GM23338 (cell line): ENCODE results near the gene PIGU. TPM values are rescaled to one million over a fixed set of nuclear protein-coding genes. Genes with fewer than 3 reads are reported as not detected.

Experiments
- ATAC-seq: fragments of 200-7000 bp; cut with Tn5 transposase; 3 replicates; pipeline ENCODE4 v1.9.1; 2020
- DNase-seq: peaks from one replicate; pipeline ENCODE4 v3.0.0-alpha.2; 2015; ENCODE audit warnings: low spot score
- H2AFZ ChIP-seq: fragments of 200-600 bp; sonication (generic); 2 replicates; pipeline ENCODE4 v1.8.0; 2016; ENCODE audit warnings: antibody characterized with exemption, mild to moderate bottlenecking, moderate library complexity
- H3F3A ChIP-seq: fragments of 200-600 bp; sonication (generic); replicated peaks from 2 replicates; pipeline ENCODE4 v1.8.0; 2017; ENCODE audit warnings: antibody characterized with exemption, mixed run types, low read depth
- H3K27ac ChIP-seq: fragments of 200-600 bp; sonication (generic); 2 replicates; pipeline ENCODE4 v1.6.1; 2016; ENCODE audit warnings: low read depth
- H3K27me3 ChIP-seq: fragments of 200-600 bp; sonication (generic); 2 replicates; pipeline ENCODE4 v1.8.0; 2016; ENCODE audit warnings: mild to moderate bottlenecking, mixed run types, moderate library complexity; ENCODE audit not compliant: insufficient read depth
- H3K36me3 ChIP-seq: fragments of 200-600 bp; sonication (generic); 2 replicates; pipeline ENCODE4 v1.8.0; 2016; ENCODE audit warnings: mild to moderate bottlenecking; ENCODE audit not compliant: insufficient read depth
- H3K4me1 ChIP-seq: fragments of 200-600 bp; sonication (generic); 2 replicates; pipeline ENCODE4 v1.8.0; 2016; ENCODE audit warnings: mild to moderate bottlenecking, moderate library complexity; ENCODE audit not compliant: insufficient read depth
- H3K4me2 ChIP-seq: fragments of 200-600 bp; sonication (generic); 2 replicates; pipeline ENCODE4 v1.7.1; 2017; ENCODE audit warnings: mixed run types
- H3K4me3 ChIP-seq: fragments of 200-600 bp; sonication (generic); 2 replicates; pipeline ENCODE4 v1.6.1; 2016; ENCODE audit warnings: mixed run types
- H3K79me2 ChIP-seq: fragments of 200-600 bp; sonication (generic); replicated peaks from 2 replicates; pipeline ENCODE4 v1.8.0; 2017; ENCODE audit warnings: mild to moderate bottlenecking; ENCODE audit not compliant: insufficient read depth
- H3K9me2 ChIP-seq: fragments of 200-600 bp; sonication (generic); 2 replicates; pipeline ENCODE4 v1.8.0; 2017; ENCODE audit not compliant: insufficient read depth
- H4K20me1 ChIP-seq: fragments of 200-600 bp; sonication (generic); replicated peaks from 2 replicates; pipeline ENCODE4 v1.8.0; 2017; ENCODE audit warnings: mild to moderate bottlenecking; ENCODE audit not compliant: insufficient read depth
- H3K27ac Mint-ChIP-seq: 2 replicates; pipeline ENCODE4 v1.8.0; 2020; ENCODE audit warnings: inconsistent platforms, mild to moderate bottlenecking, moderate library complexity, mixed read lengths
- H3K27me3 Mint-ChIP-seq: 3 replicates; pipeline ENCODE4 v1.8.0; 2022; ENCODE audit warnings: low read depth, mild to moderate bottlenecking, moderate library complexity, mixed read lengths, inconsistent platforms; ENCODE audit not compliant: insufficient read depth, poor library complexity
- H3K36me3 Mint-ChIP-seq: 3 replicates; pipeline ENCODE4 v1.8.0; 2021; ENCODE audit warnings: low read depth, mild to moderate bottlenecking, inconsistent platforms, moderate library complexity, mixed read lengths
- H3K4me1 Mint-ChIP-seq: 3 replicates; pipeline ENCODE4 v1.8.0; 2020; ENCODE audit warnings: mild to moderate bottlenecking, inconsistent platforms, mixed read lengths
- H3K4me3 Mint-ChIP-seq: 3 replicates; pipeline ENCODE4 v1.8.0; 2021; ENCODE audit warnings: moderate library complexity, mild to moderate bottlenecking, inconsistent platforms, mixed read lengths
- H3K9me3 Mint-ChIP-seq: 3 replicates; pipeline ENCODE4 v1.8.0; 2020; ENCODE audit warnings: moderate library complexity, mild to moderate bottlenecking, inconsistent platforms, mixed read lengths
- CREB1 ChIP-seq: fragments of 250-450 bp; sonication (Bioruptor Pico); IDR thresholded peaks from 2 replicates; pipeline ENCODE4 v1.5.0; 2020; ENCODE audit warnings: low read depth, mild to moderate bottlenecking, moderate library complexity
- ETS1 ChIP-seq: IDR thresholded peaks from 2 replicates; pipeline ENCODE4 v1.6.1; 2016; ENCODE audit warnings: antibody characterized with exemption
- EZH2 ChIP-seq: fragments of 200-600 bp; sonication (generic); IDR thresholded peaks from one replicate; pipeline ENCODE4 v1.8.0; 2017; ENCODE audit warnings: antibody characterized with exemption, mild to moderate bottlenecking, low read depth; ENCODE audit not compliant: unreplicated experiment
- EZH2phosphoT487 ChIP-seq: fragments of 200-600 bp; sonication (generic); IDR thresholded peaks from one replicate; pipeline ENCODE4 v1.8.1; 2018; ENCODE audit warnings: antibody characterized with exemption; ENCODE audit not compliant: unreplicated experiment
- JUNB ChIP-seq: IDR thresholded peaks from one replicate; pipeline ENCODE4 v1.6.1; 2016; ENCODE audit warnings: antibody characterized with exemption; ENCODE audit not compliant: unreplicated experiment
- NANOG ChIP-seq: IDR thresholded peaks from 2 replicates; pipeline ENCODE4 v1.6.1; 2016; ENCODE audit warnings: antibody characterized with exemption, borderline replicate concordance
- POLR2AphosphoS5 ChIP-seq: IDR thresholded peaks from 2 replicates; pipeline ENCODE4 v1.6.1; 2016; ENCODE audit warnings: antibody characterized with exemption, low read depth
- REST ChIP-seq: IDR thresholded peaks from one replicate; pipeline ENCODE4 v1.6.1; 2018; ENCODE audit warnings: antibody characterized with exemption; ENCODE audit not compliant: unreplicated experiment
- STAT1 ChIP-seq: IDR thresholded peaks from one replicate; pipeline ENCODE4 v1.6.1; 2016; ENCODE audit warnings: antibody characterized with exemption; ENCODE audit not compliant: unreplicated experiment
- ZNF114 ChIP-seq: fragments of 250-450 bp; sonication (Bioruptor Pico); IDR thresholded peaks from 2 replicates; pipeline ENCODE4 v1.5.0; 2020; ENCODE audit warnings: mild to moderate bottlenecking, moderate library complexity
- ZNF331 ChIP-seq: fragments of 250-450 bp; sonication (Bioruptor Pico); IDR thresholded peaks from 2 replicates; pipeline ENCODE4 v1.5.0; 2020; ENCODE audit warnings: low read depth, mild to moderate bottlenecking, moderate library complexity
- polyA plus RNA-seq: library from polyadenylated mRNA; unstranded; fragments of >200 nt; fragmentation: Nextera tagmentation; extraction: Ambion mirVana; gene quantifications from 2 replicates; pipeline ENCODE4 v1.2.1, GENCODE V29; 2016
- total RNA-seq: library from RNA; depleted of rRNA; stranded (reverse); fragments of >200 nt; shearing (Covaris generic); gene quantifications from 2 replicates; pipeline ENCODE4 v1.2.3, GENCODE V29; 2014
- TF ChIP-seq, protein P1 (sequence below), 2 experiments: fragments of 200-600 bp in 1 of 2; sonication (generic) in 1 of 2; conservative IDR thresholded peaks; 2 replicates each; pipeline versions ENCODE4 v1.5.1 to v1.6.1; 2016 to 2017; ENCODE audit warnings: antibody characterized with exemption in 2 of 2, low read depth in 2 of 2, mild to moderate bottlenecking in 2 of 2, moderate library complexity in 1 of 2
- TF ChIP-seq, protein P2 (sequence below): fragments of 250-450 bp; sonication (Bioruptor Pico); IDR thresholded peaks from 2 replicates; pipeline ENCODE4 v1.5.0; 2020; ENCODE audit warnings: mild to moderate bottlenecking, moderate library complexity

The PIGU gene
- total and polyA plus RNA-seq, 2 experiments from 2014 or later: 24.3 to 28.9 TPM

DNA sequence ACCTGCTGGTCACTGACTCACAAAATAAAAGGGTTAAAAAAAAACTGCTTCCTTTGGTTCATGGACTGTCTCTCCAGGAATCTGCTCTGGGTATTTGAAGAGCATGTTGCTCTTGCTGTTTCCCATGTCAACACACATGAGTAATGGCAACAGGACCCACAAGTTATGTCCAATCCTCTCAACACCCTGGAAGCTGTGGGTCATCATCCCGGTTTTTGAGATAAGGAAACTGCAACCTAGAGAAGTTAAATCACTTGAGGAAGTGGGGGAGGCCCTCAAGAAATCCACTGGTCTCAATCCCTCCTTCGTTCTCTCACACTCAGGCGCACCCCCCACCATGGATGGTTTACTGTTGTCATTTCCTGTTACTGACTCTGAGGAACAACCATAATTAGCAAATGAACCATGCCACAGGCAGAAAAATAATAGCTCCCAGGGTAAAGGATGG, 106.0 kb downstream of the PIGU start:
- H3K27ac ChIP-seq: 0 out of 2 replicates have a peak overlapping the region, but pooled peaks have one; percentile 66
- no peaks in the 10 kb centered on the region for H4K20me1 ChIP-seq
- TF ChIP-seq EZH2phosphoT487 (no peak), JUNB (no peak), REST (no peak), ETS1 (no peak), NANOG (no peak), ZNF114 (CRISPR knock-in tag) (no peak), EZH2 (no peak), ZNF331 (no peak), POLR2AphosphoS5 (no peak), CREB1 (CRISPR knock-in tag) (no peak), STAT1 (no peak)
- TF ChIP-seq, protein P1, sequence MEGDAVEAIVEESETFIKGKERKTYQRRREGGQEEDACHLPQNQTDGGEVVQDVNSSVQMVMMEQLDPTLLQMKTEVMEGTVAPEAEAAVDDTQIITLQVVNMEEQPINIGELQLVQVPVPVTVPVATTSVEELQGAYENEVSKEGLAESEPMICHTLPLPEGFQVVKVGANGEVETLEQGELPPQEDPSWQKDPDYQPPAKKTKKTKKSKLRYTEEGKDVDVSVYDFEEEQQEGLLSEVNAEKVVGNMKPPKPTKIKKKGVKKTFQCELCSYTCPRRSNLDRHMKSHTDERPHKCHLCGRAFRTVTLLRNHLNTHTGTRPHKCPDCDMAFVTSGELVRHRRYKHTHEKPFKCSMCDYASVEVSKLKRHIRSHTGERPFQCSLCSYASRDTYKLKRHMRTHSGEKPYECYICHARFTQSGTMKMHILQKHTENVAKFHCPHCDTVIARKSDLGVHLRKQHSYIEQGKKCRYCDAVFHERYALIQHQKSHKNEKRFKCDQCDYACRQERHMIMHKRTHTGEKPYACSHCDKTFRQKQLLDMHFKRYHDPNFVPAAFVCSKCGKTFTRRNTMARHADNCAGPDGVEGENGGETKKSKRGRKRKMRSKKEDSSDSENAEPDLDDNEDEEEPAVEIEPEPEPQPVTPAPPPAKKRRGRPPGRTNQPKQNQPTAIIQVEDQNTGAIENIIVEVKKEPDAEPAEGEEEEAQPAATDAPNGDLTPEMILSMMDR (conservative IDR thresholded peaks at IDR 0.05; ENCODE audit: low read depth in 2 of 2): no peak
- TF ChIP-seq, protein P2, sequence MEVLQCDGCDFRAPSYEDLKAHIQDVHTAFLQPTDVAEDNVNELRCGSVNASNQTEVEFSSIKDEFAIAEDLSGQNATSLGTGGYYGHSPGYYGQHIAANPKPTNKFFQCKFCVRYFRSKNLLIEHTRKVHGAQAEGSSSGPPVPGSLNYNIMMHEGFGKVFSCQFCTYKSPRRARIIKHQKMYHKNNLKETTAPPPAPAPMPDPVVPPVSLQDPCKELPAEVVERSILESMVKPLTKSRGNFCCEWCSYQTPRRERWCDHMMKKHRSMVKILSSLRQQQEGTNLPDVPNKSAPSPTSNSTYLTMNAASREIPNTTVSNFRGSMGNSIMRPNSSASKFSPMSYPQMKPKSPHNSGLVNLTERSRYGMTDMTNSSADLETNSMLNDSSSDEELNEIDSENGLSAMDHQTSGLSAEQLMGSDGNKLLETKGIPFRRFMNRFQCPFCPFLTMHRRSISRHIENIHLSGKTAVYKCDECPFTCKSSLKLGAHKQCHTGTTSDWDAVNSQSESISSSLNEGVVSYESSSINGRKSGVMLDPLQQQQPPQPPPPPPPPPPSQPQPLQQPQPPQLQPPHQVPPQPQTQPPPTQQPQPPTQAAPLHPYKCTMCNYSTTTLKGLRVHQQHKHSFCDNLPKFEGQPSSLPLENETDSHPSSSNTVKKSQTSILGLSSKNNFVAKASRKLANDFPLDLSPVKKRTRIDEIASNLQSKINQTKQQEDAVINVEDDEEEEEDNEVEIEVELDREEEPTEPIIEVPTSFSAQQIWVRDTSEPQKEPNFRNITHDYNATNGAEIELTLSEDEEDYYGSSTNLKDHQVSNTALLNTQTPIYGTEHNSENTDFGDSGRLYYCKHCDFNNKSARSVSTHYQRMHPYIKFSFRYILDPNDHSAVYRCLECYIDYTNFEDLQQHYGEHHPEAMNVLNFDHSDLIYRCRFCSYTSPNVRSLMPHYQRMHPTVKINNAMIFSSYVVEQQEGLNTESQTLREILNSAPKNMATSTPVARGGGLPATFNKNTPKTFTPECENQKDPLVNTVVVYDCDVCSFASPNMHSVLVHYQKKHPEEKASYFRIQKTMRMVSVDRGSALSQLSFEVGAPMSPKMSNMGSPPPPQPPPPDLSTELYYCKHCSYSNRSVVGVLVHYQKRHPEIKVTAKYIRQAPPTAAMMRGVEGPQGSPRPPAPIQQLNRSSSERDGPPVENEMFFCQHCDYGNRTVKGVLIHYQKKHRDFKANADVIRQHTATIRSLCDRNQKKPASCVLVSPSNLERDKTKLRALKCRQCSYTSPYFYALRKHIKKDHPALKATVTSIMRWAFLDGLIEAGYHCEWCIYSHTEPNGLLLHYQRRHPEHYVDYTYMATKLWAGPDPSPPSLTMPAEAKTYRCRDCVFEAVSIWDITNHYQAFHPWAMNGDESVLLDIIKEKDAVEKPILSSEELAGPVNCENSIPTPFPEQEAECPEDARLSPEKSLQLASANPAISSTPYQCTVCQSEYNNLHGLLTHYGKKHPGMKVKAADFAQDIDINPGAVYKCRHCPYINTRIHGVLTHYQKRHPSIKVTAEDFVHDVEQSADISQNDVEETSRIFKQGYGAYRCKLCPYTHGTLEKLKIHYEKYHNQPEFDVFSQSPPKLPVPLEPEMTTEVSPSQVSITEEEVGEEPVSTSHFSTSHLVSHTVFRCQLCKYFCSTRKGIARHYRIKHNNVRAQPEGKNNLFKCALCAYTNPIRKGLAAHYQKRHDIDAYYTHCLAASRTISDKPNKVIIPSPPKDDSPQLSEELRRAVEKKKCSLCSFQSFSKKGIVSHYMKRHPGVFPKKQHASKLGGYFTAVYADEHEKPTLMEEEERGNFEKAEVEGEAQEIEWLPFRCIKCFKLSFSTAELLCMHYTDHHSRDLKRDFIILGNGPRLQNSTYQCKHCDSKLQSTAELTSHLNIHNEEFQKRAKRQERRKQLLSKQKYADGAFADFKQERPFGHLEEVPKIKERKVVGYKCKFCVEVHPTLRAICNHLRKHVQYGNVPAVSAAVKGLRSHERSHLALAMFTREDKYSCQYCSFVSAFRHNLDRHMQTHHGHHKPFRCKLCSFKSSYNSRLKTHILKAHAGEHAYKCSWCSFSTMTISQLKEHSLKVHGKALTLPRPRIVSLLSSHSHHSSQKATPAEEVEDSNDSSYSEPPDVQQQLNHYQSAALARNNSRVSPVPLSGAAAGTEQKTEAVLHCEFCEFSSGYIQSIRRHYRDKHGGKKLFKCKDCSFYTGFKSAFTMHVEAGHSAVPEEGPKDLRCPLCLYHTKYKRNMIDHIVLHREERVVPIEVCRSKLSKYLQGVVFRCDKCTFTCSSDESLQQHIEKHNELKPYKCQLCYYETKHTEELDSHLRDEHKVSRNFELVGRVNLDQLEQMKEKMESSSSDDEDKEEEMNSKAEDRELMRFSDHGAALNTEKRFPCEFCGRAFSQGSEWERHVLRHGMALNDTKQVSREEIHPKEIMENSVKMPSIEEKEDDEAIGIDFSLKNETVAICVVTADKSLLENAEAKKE: no peak
- H3K79me2 ChIP-seq: no peaks in the 10 kb centered on the region
- H3K9me2 ChIP-seq: no peaks in the 10 kb centered on the region
- no peak overlapping the region for H3K4me3 Mint-ChIP-seq
- H2AFZ ChIP-seq: no peak overlapping the region
- peaks cover 6% of the 10 kb centered on the region; the same call in 1 of the 2 replicates for H3K4me1 ChIP-seq
- H3K4me3 ChIP-seq: no peak overlapping the region
- no peaks in the 10 kb centered on the region for H3K9me3 Mint-ChIP-seq
- H3K4me1 Mint-ChIP-seq: peaks cover 25% of the 10 kb centered on the region
- no peak overlapping the region for H3K4me2 ChIP-seq
- ATAC-seq (no peak), DNase-seq (no peak)
- H3K27me3 Mint-ChIP-seq: peaks cover 1% of the 10 kb centered on the region
- H3K27ac Mint-ChIP-seq: no peak overlapping the region; the same call in 1 of the 2 replicates
- H3K36me3 ChIP-seq: no peaks in the 10 kb centered on the region
- peaks cover 9% of the 10 kb centered on the region; the same call in 2 of the 3 replicates for H3K36me3 Mint-ChIP-seq
- no peaks in the 10 kb centered on the region for H3F3A ChIP-seq
- no peaks in the 10 kb centered on the region for H3K27me3 ChIP-seq
